H1 (cell line): ENCODE measurements around the gene SLC19A1. TPM values are rescaled to one million over a fixed set of nuclear protein-coding genes. Genes with fewer than 3 reads are reported as not detected.

Experiments
- CTCF ChIA-PET: fragments of 300-600 bp; sonication (Branson Sonifier 250); formaldehyde crosslinking; loops from one replicate; lab custom pipeline; 2021; ENCODE audit not compliant: partially characterized antibody; lab: Charles Lee
- POLR2A ChIA-PET: fragments of 300-600 bp; sonication (Branson Sonifier 250); formaldehyde crosslinking; loops from one replicate; lab custom pipeline; 2021; ENCODE audit warnings: inconsistent platforms; ENCODE audit not compliant: partially characterized antibody; lab: Charles Lee
- DNase-seq, 2 experiments: peaks; one replicate each; pipeline versions ENCODE4 v3.0.0 to v3.0.0-alpha.2; 2010 to 2022; ENCODE audit warnings: low spot score in 2 of 2, low read depth in 1 of 2, mixed read lengths in 1 of 2
- FAIRE-seq: peaks from 2 replicates; lab custom pipeline; 2011; peaks lifted over from hg19 to GRCh38; lab: Jason Lieb, UNC
- H2AFZ ChIP-seq: 2 replicates; pipeline ENCODE4 v1.8.1; 2012; ENCODE audit warnings: low read length, inconsistent platforms
- H2AK5ac ChIP-seq: 2 replicates; pipeline ENCODE4 v1.6.1; 2013; ENCODE audit warnings: low read depth, low read length
- H2BK120ac ChIP-seq: replicated peaks from 2 replicates; pipeline ENCODE3; 2013; ENCODE audit warnings: low read depth, low read length, inconsistent platforms
- H2BK12ac ChIP-seq: 2 replicates; pipeline ENCODE4 v1.6.1; 2013; ENCODE audit warnings: low read depth, low read length
- H2BK15ac ChIP-seq: 2 replicates; pipeline ENCODE4 v1.6.1; 2013; ENCODE audit warnings: low read length
- H2BK20ac ChIP-seq: 2 replicates; pipeline ENCODE4 v1.6.1; 2013; ENCODE audit warnings: low read length
- H2BK5ac ChIP-seq: 2 replicates; pipeline ENCODE4 v1.6.1; 2013; ENCODE audit warnings: low read depth, low read length
- H3K14ac ChIP-seq: 2 replicates; pipeline ENCODE4 v1.6.1; 2013; ENCODE audit warnings: inconsistent platforms; ENCODE audit not compliant: insufficient read length
- H3K18ac ChIP-seq: 2 replicates; pipeline ENCODE4 v1.6.1; 2013; ENCODE audit warnings: low read length; ENCODE audit errors: extremely low read depth
- H3K23ac ChIP-seq: 2 replicates; pipeline ENCODE4 v1.6.1; 2013; ENCODE audit warnings: inconsistent platforms; ENCODE audit not compliant: insufficient read length
- H3K23me2 ChIP-seq: 2 replicates; pipeline ENCODE4 v1.6.1; 2013; ENCODE audit warnings: low read depth, low read length
- H3K27ac ChIP-seq: 2 replicates; pipeline ENCODE4 v1.6.1; 2011; ENCODE audit warnings: low read depth, low read length, inconsistent platforms
- H3K27me3 ChIP-seq, 4 experiments: replicated peaks in 1 of 4; 1 replicate in 1 of 4; 2 replicates in 3 of 4; pipeline versions ENCODE4 v1.6.1 to v1.8.1; 2011 to 2013; ENCODE audit warnings: low read length in 3 of 4, mild to moderate bottlenecking in 3 of 4, inconsistent platforms in 2 of 4, mixed read lengths in 2 of 4, moderate library complexity in 1 of 4; ENCODE audit not compliant: control insufficient read depth in 3 of 4, insufficient read depth in 3 of 4; ENCODE audit errors: extremely low read depth in 1 of 4
- H3K36me3 ChIP-seq, 4 experiments: 2 replicates each; pipeline versions ENCODE4 v1.6.1 to v1.8.1; 2011 to 2013; ENCODE audit warnings: mild to moderate bottlenecking in 4 of 4, low read length in 3 of 4, moderate library complexity in 2 of 4, control low read depth in 1 of 4, inconsistent platforms in 1 of 4; ENCODE audit not compliant: insufficient read depth in 4 of 4, control insufficient read depth in 2 of 4
- H3K4ac ChIP-seq: replicated peaks from 2 replicates; pipeline ENCODE3; 2013; ENCODE audit warnings: low read length, low read depth, mixed read lengths, inconsistent platforms; ENCODE audit not compliant: insufficient read length
- H3K4me1 ChIP-seq, 4 experiments: replicated peaks in 1 of 4; 1 replicate in 1 of 4; 2 replicates in 3 of 4; pipeline versions ENCODE4 v1.6.1 to v1.8.1; 2011 to 2013; ENCODE audit warnings: low read length in 3 of 4, inconsistent platforms in 2 of 4, mixed read lengths in 1 of 4; ENCODE audit not compliant: insufficient read depth in 4 of 4, control insufficient read depth in 3 of 4
- H3K4me2 ChIP-seq, 2 experiments: 2 replicates each; pipeline versions ENCODE4 v1.6.1 to v1.8.1; 2011 to 2013; ENCODE audit warnings: low read depth in 2 of 2, low read length in 2 of 2, control low read depth in 1 of 2, inconsistent platforms in 1 of 2, mild to moderate bottlenecking in 1 of 2; ENCODE audit not compliant: insufficient read depth in 1 of 2
- H3K4me3 ChIP-seq, 4 experiments: fragments of 200-600, 300-600 bp in 1 of 4; sonication (generic), shearing (Covaris generic), sonication (Bioruptor Twin) in 1 of 4; 2 replicates each; pipeline versions ENCODE4 v1.5.1 to v1.8.1; 2011 to 2016; ENCODE audit warnings: low read length in 4 of 4, low read depth in 3 of 4, control low read depth in 2 of 4, inconsistent platforms in 2 of 4, mild to moderate bottlenecking in 2 of 4, mixed read lengths in 1 of 4, moderate library complexity in 1 of 4; ENCODE audit not compliant: insufficient read depth in 2 of 4; ENCODE audit errors: extremely low read depth in 1 of 4
- H3K56ac ChIP-seq: replicated peaks from 2 replicates; pipeline ENCODE3; 2013; ENCODE audit warnings: low read depth, mild to moderate bottlenecking, mixed read lengths, low read length, inconsistent platforms; ENCODE audit not compliant: insufficient read length
- H3K79me1 ChIP-seq: 2 replicates; pipeline ENCODE4 v1.6.1; 2013; ENCODE audit warnings: low read depth, low read length, control low read depth
- H3K79me2 ChIP-seq, 2 experiments: 2 replicates each; pipeline versions ENCODE4 v1.6.1 to v1.8.1; 2012 to 2013; ENCODE audit warnings: low read length in 2 of 2, mild to moderate bottlenecking in 2 of 2, inconsistent platforms in 1 of 2; ENCODE audit not compliant: insufficient read depth in 2 of 2, control insufficient read depth in 1 of 2
- H3K9ac ChIP-seq, 4 experiments: replicated peaks in 1 of 4; 1 replicate in 1 of 4; 2 replicates in 3 of 4; pipeline versions ENCODE4 v1.6.1 to v1.8.1; 2011 to 2013; ENCODE audit warnings: low read depth in 3 of 4, low read length in 3 of 4, control low read depth in 2 of 4, mild to moderate bottlenecking in 2 of 4, moderate library complexity in 2 of 4, inconsistent platforms in 1 of 4; ENCODE audit errors: extremely low read depth in 1 of 4
- H3K9me3 ChIP-seq, 2 experiments: 2 replicates each; pipeline versions ENCODE4 v1.6.1 to v1.8.1; 2012 to 2013; ENCODE audit warnings: mild to moderate bottlenecking in 2 of 2, moderate library complexity in 2 of 2, control low read depth in 1 of 2, inconsistent platforms in 1 of 2, low read depth in 1 of 2, low read length in 1 of 2, mixed read lengths in 1 of 2; ENCODE audit not compliant: insufficient read depth in 2 of 2
- H4K20me1 ChIP-seq, 2 experiments: replicated peaks in 1 of 2; 2 replicates each; pipeline versions ENCODE3 to v1.8.1; 2011 to 2013; ENCODE audit warnings: inconsistent platforms in 2 of 2, low read length in 2 of 2, mild to moderate bottlenecking in 1 of 2; ENCODE audit not compliant: insufficient read depth in 2 of 2, control insufficient read depth in 1 of 2
- H4K5ac ChIP-seq: 2 replicates; pipeline ENCODE4 v1.6.1; 2013; ENCODE audit warnings: low read length, low read depth, mixed read lengths, inconsistent platforms; ENCODE audit not compliant: insufficient read length
- H4K8ac ChIP-seq: 2 replicates; pipeline ENCODE4 v1.8.0; 2013; ENCODE audit warnings: mild to moderate bottlenecking, moderate library complexity, low read length, inconsistent platforms; ENCODE audit not compliant: insufficient read depth; ENCODE audit errors: extremely low read depth
- H4K91ac ChIP-seq: replicated peaks from 2 replicates; pipeline ENCODE3; 2013; ENCODE audit warnings: low read length, mixed read lengths, inconsistent platforms; ENCODE audit not compliant: insufficient read length
- ATF2 ChIP-seq: IDR thresholded peaks from 2 replicates; pipeline ENCODE4 v1.6.1; 2012; ENCODE audit warnings: low read length, inconsistent platforms
- CTCF ChIP-seq, 3 experiments: IDR thresholded peaks; 1 replicate in 2 of 3; 2 replicates in 1 of 3; pipeline versions ENCODE4 v1.5.1 to v1.6.1; 2011; ENCODE audit warnings: low read length in 3 of 3, mild to moderate bottlenecking in 3 of 3, inconsistent platforms in 2 of 3, low read depth in 1 of 3, moderate library complexity in 1 of 3; ENCODE audit not compliant: insufficient read depth in 1 of 3; ENCODE audit errors: control extremely low read depth in 1 of 3
- HDAC6 ChIP-seq: IDR thresholded peaks from one replicate; pipeline ENCODE4 v1.7.1; 2012; ENCODE audit warnings: low read depth, mild to moderate bottlenecking, inconsistent platforms, low read length, moderate library complexity
- MAX ChIP-seq: IDR thresholded peaks from 2 replicates; pipeline ENCODE4 v1.6.1; 2012; ENCODE audit warnings: inconsistent platforms
- RBBP5 ChIP-seq: IDR thresholded peaks from 2 replicates; pipeline ENCODE4 v1.7.1; 2012; ENCODE audit warnings: low read depth, mild to moderate bottlenecking, inconsistent platforms, low read length, moderate library complexity, borderline replicate concordance
- WGBS, 2 experiments: shearing (Covaris generic) in 1 of 2; methylation state at CpG; one replicate each; pipeline versions ENCODE4 v1.1.6 to v1.1.7; 2013 to 2015; ENCODE audit warnings: low lambda C conversion rate in 2 of 2, mixed read lengths in 2 of 2, inconsistent platforms in 1 of 2, low coverage in 1 of 2, missing lambda C conversion rate in 1 of 2; ENCODE audit not compliant: insufficient replicate concordance in 2 of 2, insufficient coverage in 1 of 2, insufficient read length in 1 of 2; ENCODE audit errors: extremely low coverage in 1 of 2, missing lambda C conversion rate in 1 of 2; 5-methylcytosine and 5-hydroxymethylcytosine counted together
- polyA plus RNA-seq, 7 experiments: library from polyadenylated mRNA; depleted of rRNA in 3 of 7; stranded (reverse) in 5 of 7; unstranded in 2 of 7; fragments of >200 nt in 5 of 7; fragments of 200-250 nt in 2 of 7; gene quantifications; 1 replicate in 5 of 7; 2 replicates in 1 of 7; 4 replicates in 1 of 7; pipeline versions ENCODE4 v1.2.1 to v1.2.3, GENCODE V29; 2011 to 2013; ENCODE audit warnings: missing spikeins in 2 of 7, mixed read lengths in 2 of 7
- total RNA-seq: library from RNA; stranded (reverse); fragmentation: NEBNext Ultra II Directional; extraction: Animal tissue kit (Norgen Biotek cat#: 25700); gene quantifications from 2 replicates; pipeline ENCODE4 v1.2.1, GENCODE V29; 2021

Gene SLC19A1
- total and polyA plus RNA-seq, 2 of the 8 experiments (the other 6 are each of a cell fraction or from before 2014, with no cell fraction given), result 31.6 to 43.8 TPM

GRCh38 chr21:45528981-45529784 lies 13.1 kb downstream of the SLC19A1 start:
- DNase-seq (peak in 1 of 2 experiments; percentile 48), FAIRE-seq (no peak)
- peaks cover 10% of the 10 kb centered on the region for H3K23me2 ChIP-seq
- H3K27ac ChIP-seq, result no peak overlapping the region
- H4K91ac ChIP-seq, result peak overlapping the region; percentile 93
- H3K4me1 ChIP-seq, result no peaks in the 10 kb centered on the region; a peak in 1 of 7 replicates
- H3K56ac ChIP-seq, result no peak overlapping the region
- H2BK12ac ChIP-seq, result peak overlapping the region; percentile 70; the same call in 1 of the 2 replicates
- 88% methylated on average over 14 of the region's 20 CpGs; no CpG with 5 or more reads in 1 of the 2 experiments for WGBS, 2 experiments
- H2BK5ac ChIP-seq, result peak overlapping the region; percentile 12; the same call in 1 of the 2 replicates
- H3K4me3 ChIP-seq, result no peak overlapping the region
- H4K8ac ChIP-seq, result no peak overlapping the region
- no peak overlapping the region for H2BK20ac ChIP-seq
- peaks cover 3% of the 10 kb centered on the region for H3K79me1 ChIP-seq
- ChIA-PET CTCF (interaction anchor here (0.6 kb wide), 1 partner anchor 526 kb away, joined by 3 read pairs; no protein-coding TSS in a partner anchor), POLR2A (interaction anchor here (0.9 kb wide), 2 partner anchors 20 to 23 kb away, joined by 3 read pairs; no protein-coding TSS in a partner anchor)
- no peaks in the 10 kb centered on the region; a peak in 1 of 7 replicates for H3K27me3 ChIP-seq
- no peak for TF ChIP-seq MAX
- TF ChIP-seq ATF2, result no peak
- 0 out of 4 replicates have a peak, but pooled peaks of 1 of the 3 experiments have one; percentile 9 for TF ChIP-seq CTCF (IDR thresholded peaks at IDR 0.05; ENCODE audit: control extremely low read depth in 1 of 3, insufficient read depth in 1 of 3, low read depth in 1 of 3, low read length in 3 of 3)
- TF ChIP-seq RBBP5, result no peak
- TF ChIP-seq HDAC6, result no peak
- no peaks in the 10 kb centered on the region; a peak in 1 of 4 replicates for H3K9me3 ChIP-seq
- no peak overlapping the region for H3K4me2 ChIP-seq
- peak overlapping the region; percentile 91; the same call in 1 of the 2 replicates for H2AK5ac ChIP-seq
- H3K23ac ChIP-seq, result no peak overlapping the region
- no peak overlapping the region for H3K9ac ChIP-seq
- no peak overlapping the region for H2AFZ ChIP-seq
- no peak overlapping the region for H4K5ac ChIP-seq
- H3K14ac ChIP-seq, result no peak overlapping the region
- H2BK15ac ChIP-seq, result no peak overlapping the region
- H3K4ac ChIP-seq, result no peak overlapping the region
- peaks cover 7 to 23% of the 10 kb centered on the region in 2 experiments for H4K20me1 ChIP-seq
- no peak overlapping the region; the same call in 1 of the 2 replicates for H3K18ac ChIP-seq
- no peaks in the 10 kb centered on the region for H3K79me2 ChIP-seq
- H3K36me3 ChIP-seq, result peaks cover 9 to 23% (median 18%) of the 10 kb centered on the region in 4 experiments; a peak in 6 of 8 replicates
- H2BK120ac ChIP-seq, result no peak overlapping the region
